Endodermal cell (in vitro differentiated cells): ENCODE data around the gene ARL3. TPM values are rescaled to one million over a fixed set of nuclear protein-coding genes. Genes with fewer than 3 reads are reported as not detected.

Source experiments
- DNase-seq: peaks from one replicate; pipeline ENCODE4 v3.0.0-alpha.2; 2017
- H3K27ac ChIP-seq: 2 replicates; pipeline ENCODE4 v1.5.1; 2013; ENCODE audit warnings: mild to moderate bottlenecking, low read depth, low read length, moderate library complexity
- H3K27me3 ChIP-seq: 2 replicates; pipeline ENCODE4 v1.6.1; 2013; ENCODE audit warnings: mild to moderate bottlenecking, low read length, moderate library complexity; ENCODE audit not compliant: insufficient read depth, control insufficient read depth, poor library complexity, severe bottlenecking
- H3K36me3 ChIP-seq: 2 replicates; pipeline ENCODE4 v1.7.0; 2013; ENCODE audit warnings: mild to moderate bottlenecking, low read length, moderate library complexity; ENCODE audit not compliant: control insufficient read depth, insufficient read depth
- H3K4me1 ChIP-seq: one replicate; pipeline ENCODE4 v1.7.0; 2013; ENCODE audit warnings: low read length; ENCODE audit not compliant: control insufficient read depth, insufficient read depth
- H3K4me3 ChIP-seq: 2 replicates; pipeline ENCODE4 v1.5.1; 2013; ENCODE audit warnings: mild to moderate bottlenecking, low read length, moderate library complexity
- H3K9ac ChIP-seq: 2 replicates; pipeline ENCODE4 v1.6.1; 2013; ENCODE audit warnings: mild to moderate bottlenecking, low read length, moderate library complexity; ENCODE audit not compliant: poor library complexity, severe bottlenecking; ENCODE audit errors: extremely low read depth
- H3K9me3 ChIP-seq: 2 replicates; pipeline ENCODE4 v1.6.1; 2013; ENCODE audit warnings: mild to moderate bottlenecking, low read length, moderate library complexity; ENCODE audit not compliant: control insufficient read depth
- H3K27ac Mint-ChIP-seq: 2 replicates; pipeline ENCODE4 v1.8.0; 2020; ENCODE audit warnings: mixed read lengths
- H3K27me3 Mint-ChIP-seq: 2 replicates; pipeline ENCODE4 v1.8.0; 2021; ENCODE audit warnings: mild to moderate bottlenecking, mixed read lengths; ENCODE audit not compliant: insufficient read depth
- H3K36me3 Mint-ChIP-seq: 2 replicates; pipeline ENCODE4 v1.8.0; 2020; ENCODE audit warnings: low read depth, mixed read lengths
- H3K4me1 Mint-ChIP-seq: 2 replicates; pipeline ENCODE4 v1.8.0; 2020; ENCODE audit warnings: mixed read lengths
- H3K4me3 Mint-ChIP-seq: 2 replicates; pipeline ENCODE4 v1.8.0; 2020; ENCODE audit warnings: mild to moderate bottlenecking, moderate library complexity, mixed read lengths
- H3K9me3 Mint-ChIP-seq: 2 replicates; pipeline ENCODE4 v1.8.0; 2020; ENCODE audit warnings: mild to moderate bottlenecking, mixed read lengths
- CTCF ChIP-seq: fragments of 200-600 bp; sonication (generic); conservative IDR thresholded peaks from 2 replicates; pipeline ENCODE4 v1.5.0; 2021; ENCODE audit warnings: antibody characterized with exemption, mild to moderate bottlenecking
- WGBS, 2 experiments: methylation state at CpG; one replicate each; pipeline versions ENCODE4 v1.1.5 to v1.1.7; 2013; ENCODE audit warnings: missing lambda C conversion rate in 2 of 2, mixed read lengths in 1 of 2; ENCODE audit not compliant: insufficient coverage in 1 of 2, insufficient read length in 1 of 2; 5-methylcytosine and 5-hydroxymethylcytosine counted together
- total RNA-seq, 2 donors: library from RNA; stranded (reverse); fragmentation: NEBNext Ultra II Directional in 1 of 2; extraction: Animal tissue kit (Norgen Biotek cat#: 25700) in 1 of 2; gene quantifications; 2 replicates in 1 of 2; 3 replicates in 1 of 2; pipeline ENCODE4 v1.2.1, GENCODE V29; 2021

ARL3 gene
- total RNA-seq, 2 donors from 2014 or later, result 20.3 to 25.6 TPM

- no peak overlapping the region for H3K4me3 Mint-ChIP-seq
- no peaks in the 10 kb centered on the region for H3K9me3 ChIP-seq
- H3K27me3 ChIP-seq, result no peaks in the 10 kb centered on the region
- no peaks in the 10 kb centered on the region for H3K9me3 Mint-ChIP-seq
- no peak overlapping the region for H3K27ac ChIP-seq
- no peak overlapping the region for H3K27ac Mint-ChIP-seq
- no peaks in the 10 kb centered on the region for H3K27me3 Mint-ChIP-seq
- no peak overlapping the region for H3K9ac ChIP-seq
- H3K4me1 Mint-ChIP-seq, result no peaks in the 10 kb centered on the region
- 96 to 98% methylated on average over 4 to 6 of the region's 6 CpGs for WGBS, 2 experiments
- H3K4me1 ChIP-seq, result no peaks in the 10 kb centered on the region
- H3K4me3 ChIP-seq, result no peak overlapping the region
- peaks cover 8% of the 10 kb centered on the region for H3K36me3 ChIP-seq
- TF ChIP-seq CTCF, result no peak
- no peak for DNase-seq
- H3K36me3 Mint-ChIP-seq, result peaks cover 12% of the 10 kb centered on the region
Observed at GRCh38 chr10:102704915-102705314, 9.3 kb downstream of the ARL3 start.

- Histone ChIP-seq H3K9ac (no peak overlapping the region), H3K36me3 (peaks cover 24% of the 10 kb centered on the region), H3K4me3 (no peak overlapping the region), H3K4me1 (no peaks in the 10 kb centered on the region), H3K27ac (no peak overlapping the region), H3K27me3 (no peaks in the 10 kb centered on the region), H3K9me3 (no peaks in the 10 kb centered on the region)
- no peak for TF ChIP-seq CTCF
- WGBS, 2 experiments, result 89 to 100% methylated on average over 1 to 2 of the region's 2 CpGs
- no peaks in the 10 kb centered on the region for H3K9me3 Mint-ChIP-seq
- H3K27ac Mint-ChIP-seq, result no peak overlapping the region
- DNase-seq, result no peak
- H3K4me1 Mint-ChIP-seq, result no peaks in the 10 kb centered on the region
- no peaks in the 10 kb centered on the region for H3K27me3 Mint-ChIP-seq
- H3K36me3 Mint-ChIP-seq, result peaks cover 26% of the 10 kb centered on the region
- H3K4me3 Mint-ChIP-seq, result no peak overlapping the region
Observed at GRCh38 chr10:102702742-102703141, 11.5 kb downstream of the ARL3 start.

GRCh38 chr10:102701796-102702195 is 12.4 kb downstream of the ARL3 start:
- H3K9me3 Mint-ChIP-seq, result no peaks in the 10 kb centered on the region
- H3K9ac ChIP-seq, result no peak overlapping the region
- no peak for TF ChIP-seq CTCF
- no peak for DNase-seq
- no peaks in the 10 kb centered on the region for H3K4me1 Mint-ChIP-seq
- H3K4me3 Mint-ChIP-seq, result no peak overlapping the region
- H3K27ac Mint-ChIP-seq, result no peak overlapping the region
- H3K4me1 ChIP-seq, result no peaks in the 10 kb centered on the region
- H3K9me3 ChIP-seq, result no peaks in the 10 kb centered on the region
- 100% methylated on average over 1 of the region's 3 CpGs; no CpG with 5 or more reads in 1 of the 2 experiments for WGBS, 2 experiments
- no peaks in the 10 kb centered on the region for H3K27me3 ChIP-seq
- H3K4me3 ChIP-seq, result no peak overlapping the region
- peaks cover 32% of the 10 kb centered on the region for H3K36me3 Mint-ChIP-seq
- peaks cover 31% of the 10 kb centered on the region for H3K36me3 ChIP-seq
- no peaks in the 10 kb centered on the region for H3K27me3 Mint-ChIP-seq
- H3K27ac ChIP-seq, result no peak overlapping the region
